Right kidney (tissue), 1 donor: ENCODE results near the gene FAM13C.

Source experiments
- DNase-seq: peaks from one replicate; pipeline ENCODE4 v3.0.0-alpha.2; 2016

Gene FAM13C

GRCh38 chr10:59315465-59315864 is 46.9 kb downstream of the FAM13C start:
- no peak for DNase-seq

DNA sequence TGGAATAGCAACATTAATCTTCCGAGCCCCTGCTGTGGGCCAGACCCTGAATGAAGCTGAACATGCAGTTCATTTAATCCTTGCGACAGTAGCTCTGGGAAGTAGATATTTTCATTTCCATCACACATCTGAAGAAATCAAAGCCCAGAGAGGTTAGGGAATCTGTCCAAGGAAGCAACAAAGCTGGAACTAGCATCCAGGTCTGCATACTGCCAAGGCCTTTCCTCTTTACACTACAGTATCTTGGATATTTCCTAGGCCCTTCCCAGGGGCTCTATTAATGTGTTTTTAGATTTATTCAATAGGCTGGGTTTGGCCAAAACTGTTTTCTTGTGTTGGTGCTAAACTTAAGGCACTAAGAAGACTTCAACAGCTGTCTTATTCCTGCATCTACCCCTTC is 48.1 kb downstream of the FAM13C start:
- no peak for DNase-seq

DNA sequence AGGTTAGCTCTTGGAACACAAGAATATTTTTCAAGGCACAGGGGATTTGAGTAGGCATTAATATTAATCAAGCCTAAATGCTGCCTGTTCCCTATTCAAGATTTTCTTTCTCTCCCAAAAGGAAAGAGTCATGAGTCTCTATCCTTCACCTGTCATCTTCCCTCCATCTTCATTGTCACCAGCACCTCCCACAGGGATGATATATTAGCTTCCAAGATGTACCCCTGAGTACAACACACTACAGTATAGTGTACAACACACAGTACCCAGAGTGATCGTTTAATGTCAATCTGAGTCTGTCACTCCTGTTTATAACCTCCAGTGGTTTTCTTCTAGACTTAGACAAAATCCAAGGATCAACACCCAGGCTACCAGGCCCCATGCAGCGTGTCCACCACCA is 50.1 kb downstream of the FAM13C start:
- no peak for DNase-seq

- no peak for DNase-seq
Observed at GRCh38 chr10:59311025-59311424, 51.3 kb downstream of the FAM13C start.

DNA sequence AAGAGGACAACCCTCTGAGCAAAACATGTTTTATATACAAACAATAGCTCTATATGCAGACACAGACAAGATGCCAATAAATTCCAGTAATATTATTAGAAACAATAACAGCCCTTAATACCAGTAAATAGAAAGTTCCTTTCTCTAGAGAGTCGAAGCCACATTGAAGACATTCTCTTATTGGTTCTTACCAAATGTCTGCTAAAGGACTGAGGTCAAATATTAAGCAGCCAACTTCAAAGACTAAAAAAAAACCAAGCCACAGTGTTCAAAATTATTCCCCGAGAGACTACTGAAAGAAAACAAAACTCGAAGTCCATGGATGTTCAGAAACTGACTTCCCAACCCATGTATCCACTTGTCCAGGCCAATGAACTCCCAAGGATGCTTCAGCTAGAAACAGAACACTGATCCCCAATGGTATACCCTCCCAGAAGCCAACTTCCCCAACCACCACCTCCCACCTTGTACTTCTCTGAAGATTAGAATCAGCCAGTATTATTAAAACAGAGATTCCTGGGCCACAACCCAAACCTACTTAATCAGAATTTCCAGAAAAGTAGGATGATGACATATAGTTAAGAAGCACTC is 51.9 kb downstream of the FAM13C start:
- DNase-seq = no peak

DNA sequence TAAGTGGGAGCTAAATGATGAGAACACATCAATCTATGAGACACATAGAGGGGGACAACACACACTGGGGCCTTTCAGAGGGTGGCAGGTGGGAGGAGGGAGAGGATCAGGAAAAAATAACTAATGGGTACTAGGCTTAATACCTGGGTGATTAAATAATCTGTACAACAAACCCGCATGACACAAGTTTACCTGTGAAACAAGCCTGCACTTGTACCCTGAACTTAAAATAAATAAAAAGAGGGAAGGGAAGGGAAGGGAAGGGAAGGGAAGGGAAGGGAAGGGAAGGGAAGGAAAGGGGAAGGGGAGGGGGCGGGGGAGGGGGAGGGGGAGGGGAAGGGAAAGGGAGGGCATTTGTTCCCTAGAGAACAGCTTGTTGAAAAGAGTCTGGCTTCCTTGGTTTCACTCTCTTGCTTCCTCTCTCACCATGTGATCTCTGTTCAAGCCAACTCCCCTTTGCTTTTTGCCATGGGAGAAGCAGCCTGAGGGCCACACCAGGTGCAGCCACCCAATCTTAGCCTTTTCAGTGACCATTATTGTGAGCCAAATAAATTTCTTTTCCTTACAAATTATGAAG is 57.7 kb downstream of the FAM13C start:
- DNase-seq = no peak

GRCh38 chr10:59303018-59303417 is 59.3 kb downstream of the FAM13C start:
- no peak for DNase-seq

DNA sequence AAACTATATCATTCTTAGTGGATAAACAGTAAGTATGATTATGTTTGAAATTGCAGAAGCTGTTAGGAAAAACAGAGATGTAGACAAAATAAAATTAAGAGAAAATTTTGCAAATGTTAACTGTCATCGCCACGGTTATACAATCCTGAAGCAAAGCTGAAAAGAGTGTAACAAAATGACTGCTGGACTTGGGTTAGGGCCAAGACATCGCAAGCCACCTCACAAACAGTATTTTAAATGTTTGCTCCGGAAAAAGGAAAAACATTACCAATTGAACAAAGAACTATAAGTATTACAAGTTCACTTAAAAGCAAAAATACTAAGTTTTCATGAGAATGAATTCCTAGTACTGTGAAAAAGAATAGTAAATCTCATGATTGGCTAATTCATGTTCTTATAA is 60.0 kb downstream of the FAM13C start:
- no peak for DNase-seq

DNA sequence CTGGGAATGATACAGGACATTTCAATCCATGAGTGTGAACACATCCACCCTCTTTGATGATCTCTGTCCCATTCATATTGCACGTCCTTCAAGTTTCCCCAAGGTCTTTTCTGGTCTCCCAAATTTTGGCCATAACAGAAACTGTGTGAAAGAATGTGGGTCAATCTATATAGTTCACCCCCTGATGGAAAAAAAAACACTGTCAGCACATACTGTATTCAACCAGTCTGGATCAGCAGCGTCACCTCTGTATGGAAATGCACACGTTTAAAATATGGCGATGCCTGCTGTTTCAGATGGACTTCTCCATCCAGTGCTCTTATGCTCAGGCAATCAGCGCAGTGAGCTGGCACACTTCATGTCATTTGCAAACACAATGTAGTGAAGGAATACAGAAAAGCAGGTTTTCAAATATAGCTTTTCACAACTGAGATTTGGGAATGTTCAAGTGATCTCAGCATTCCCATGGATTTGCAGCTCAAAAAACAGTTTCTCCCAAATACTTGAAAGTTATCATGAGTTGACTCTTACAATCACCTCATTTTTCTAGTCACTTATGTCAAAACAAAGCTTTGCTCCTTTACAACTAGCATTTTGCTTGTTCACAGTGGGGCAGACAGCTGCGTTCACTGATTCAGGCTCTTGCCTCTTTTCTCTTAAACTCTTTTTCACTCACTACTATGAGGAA is 61.1 kb downstream of the FAM13C start:
- no peak for DNase-seq

DNA sequence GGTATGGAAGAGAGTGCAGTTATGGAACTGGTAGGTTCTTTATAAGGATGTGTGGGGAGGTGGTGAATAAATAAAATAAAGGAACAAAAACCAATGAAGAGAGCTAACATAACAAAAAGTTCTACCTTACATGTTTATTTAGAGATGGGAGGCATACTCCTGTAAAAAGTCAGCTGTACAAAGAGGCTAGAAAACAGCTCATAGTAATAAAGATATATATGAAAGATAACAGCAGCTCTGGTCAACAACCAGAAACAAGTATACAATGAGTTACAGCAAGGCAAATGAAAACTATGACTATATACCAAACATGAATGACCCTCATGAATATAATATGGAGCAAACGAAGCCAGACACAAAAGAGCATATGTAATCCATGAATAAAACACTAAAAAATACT is 62.0 kb downstream of the FAM13C start:
- no peak for DNase-seq

- no peak for DNase-seq
Observed at GRCh38 chr10:59299933-59300332, 62.4 kb downstream of the FAM13C start.

DNA sequence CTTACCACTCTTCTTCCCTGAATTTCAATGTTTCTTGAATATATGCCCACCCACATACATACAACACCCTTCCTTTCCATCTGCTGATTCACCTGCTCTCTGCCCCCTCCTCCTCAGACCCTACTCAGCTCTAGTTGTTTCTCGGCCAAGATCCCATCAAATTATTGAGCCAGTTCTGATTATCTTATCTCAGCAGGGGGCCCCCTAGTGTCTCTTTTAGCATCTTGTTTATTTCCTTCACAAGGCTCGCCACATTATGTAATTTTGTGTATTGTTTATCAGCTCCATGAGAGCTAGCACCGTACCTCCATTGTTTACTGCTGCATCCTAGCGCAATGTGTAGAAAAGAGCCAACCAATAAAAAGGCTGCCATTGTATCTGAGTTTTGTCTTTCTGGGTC is 71.9 kb downstream of the FAM13C start:
- DNase-seq = no peak

DNA sequence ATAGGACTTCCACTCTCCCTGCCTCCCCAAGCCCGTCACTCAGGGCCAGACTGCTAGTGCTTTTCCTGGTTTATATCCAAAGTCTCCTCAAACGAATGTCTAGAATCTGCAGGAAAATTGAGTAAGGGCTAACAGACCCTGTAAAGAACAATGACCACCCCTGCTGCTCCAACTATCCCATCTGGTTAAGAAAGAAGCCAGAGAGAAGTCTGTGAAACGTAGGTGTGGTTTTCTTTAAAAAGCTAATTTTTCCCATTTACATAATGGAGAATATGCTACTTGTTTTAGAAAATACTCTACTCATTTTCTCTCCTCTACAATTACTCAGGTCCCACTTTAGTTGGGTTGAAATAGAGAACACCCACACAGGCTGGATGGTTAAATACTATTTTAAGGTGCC is 72.5 kb downstream of the FAM13C start:
- DNase-seq = no peak

- no peak for DNase-seq
Observed at GRCh38 chr10:59287587-59288255, 74.6 kb downstream of the FAM13C start.

DNA sequence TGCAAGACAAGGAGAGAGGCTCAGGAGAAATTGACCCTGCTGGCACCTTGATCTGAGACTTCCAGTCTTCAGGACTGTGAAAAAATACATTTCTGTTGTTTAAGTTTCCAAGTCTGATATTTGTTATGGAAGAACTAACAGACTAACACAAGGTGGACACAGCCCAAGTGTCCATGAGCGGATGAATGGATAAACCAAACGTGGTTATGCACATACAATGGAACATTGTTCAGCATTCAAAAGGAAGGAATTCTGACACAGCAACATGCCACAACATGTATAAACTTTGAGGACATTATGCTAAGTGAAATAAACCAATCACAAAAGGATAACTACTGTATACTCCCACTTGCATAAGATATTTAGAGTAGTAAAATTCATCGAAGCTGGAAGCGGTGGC is 76.5 kb downstream of the FAM13C start:
- DNase-seq = no peak

DNA sequence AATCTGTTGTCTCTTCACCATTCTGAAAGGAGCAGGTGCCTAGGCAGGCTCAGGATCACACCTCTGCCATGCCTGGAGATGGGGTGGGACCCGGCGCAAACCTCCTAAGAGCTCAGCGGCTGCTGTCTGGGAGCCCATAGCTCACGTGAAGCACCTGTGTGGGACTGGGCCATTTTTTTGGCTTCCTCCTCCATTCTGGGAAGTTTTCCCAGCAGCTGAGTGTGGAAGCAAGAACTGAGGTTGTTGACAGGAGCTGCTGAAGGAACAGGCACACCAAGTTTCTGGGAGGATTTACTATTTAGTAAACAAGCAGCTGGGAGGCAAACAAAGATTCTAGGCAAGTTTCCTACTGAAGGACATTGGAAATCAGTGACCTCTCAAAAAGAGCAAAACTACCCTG is 77.3 kb downstream of the FAM13C start:
- DNase-seq = no peak

DNA sequence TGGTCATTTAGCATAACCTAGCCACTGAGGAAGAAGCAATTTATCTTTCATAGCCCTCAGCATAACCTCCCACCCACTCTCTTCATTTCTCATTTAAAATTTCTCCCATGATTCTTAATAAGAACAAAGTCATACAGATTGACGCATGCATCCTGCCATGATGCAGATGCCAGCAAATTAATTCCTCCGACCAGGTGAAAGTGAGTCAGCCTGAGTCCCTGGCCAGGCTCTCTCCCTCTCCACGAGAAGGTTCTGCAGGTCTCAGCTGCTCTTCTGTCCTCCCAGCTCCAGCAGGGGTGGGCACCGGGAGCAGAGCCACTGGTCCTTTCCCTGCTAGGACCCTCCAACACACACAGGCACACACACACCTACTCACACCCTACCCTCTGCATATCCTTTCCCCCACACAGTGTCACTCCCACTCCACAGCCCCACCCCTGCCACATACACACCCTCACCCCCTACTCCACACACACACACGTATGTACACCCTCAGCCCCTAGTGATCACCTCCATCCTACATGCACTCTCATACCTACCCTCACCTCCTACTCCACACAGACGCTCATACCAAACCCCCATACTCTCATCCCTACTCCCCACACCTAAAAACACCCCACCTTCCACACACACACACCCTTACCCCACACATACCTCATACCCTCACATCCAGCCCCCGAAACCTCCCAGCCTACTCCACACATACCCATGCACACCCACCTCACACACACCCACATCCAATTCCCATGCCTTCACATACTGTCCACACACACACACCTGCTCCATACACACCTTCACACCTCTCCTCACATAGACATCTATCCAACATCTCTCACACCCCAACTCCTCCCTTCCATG is 78.0 kb downstream of the FAM13C start:
- no peak for DNase-seq

- no peak for DNase-seq
Observed at GRCh38 chr10:59283456-59284091, 78.8 kb downstream of the FAM13C start.

- DNase-seq = no peak
Observed at GRCh38 chr10:59281861-59282260, 80.5 kb downstream of the FAM13C start.

DNA sequence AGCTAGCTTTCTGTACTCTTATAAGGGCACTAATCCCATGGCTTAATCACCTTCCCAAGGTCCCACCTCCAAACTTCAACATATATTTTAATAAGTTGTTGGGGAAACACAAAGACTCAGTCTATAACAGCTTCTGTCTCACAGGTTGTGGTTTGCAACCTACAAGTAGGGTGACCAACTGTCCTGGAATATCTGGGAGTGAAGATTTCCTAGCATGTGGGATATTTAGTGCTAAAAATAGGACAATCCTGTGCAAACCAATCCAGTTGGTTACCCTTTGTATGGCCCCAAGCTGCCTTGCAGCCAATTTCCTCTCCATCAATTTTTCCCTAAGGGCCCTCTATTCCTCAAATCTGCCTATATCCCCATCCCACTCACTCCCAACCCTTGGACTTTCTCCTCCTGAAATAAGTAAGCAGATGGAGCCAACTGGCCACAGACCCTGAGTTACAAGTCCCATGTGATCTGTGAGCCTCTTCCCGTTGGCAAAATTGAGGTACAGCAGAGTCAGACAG is 82.3 kb downstream of the FAM13C start:
- DNase-seq = no peak

DNA sequence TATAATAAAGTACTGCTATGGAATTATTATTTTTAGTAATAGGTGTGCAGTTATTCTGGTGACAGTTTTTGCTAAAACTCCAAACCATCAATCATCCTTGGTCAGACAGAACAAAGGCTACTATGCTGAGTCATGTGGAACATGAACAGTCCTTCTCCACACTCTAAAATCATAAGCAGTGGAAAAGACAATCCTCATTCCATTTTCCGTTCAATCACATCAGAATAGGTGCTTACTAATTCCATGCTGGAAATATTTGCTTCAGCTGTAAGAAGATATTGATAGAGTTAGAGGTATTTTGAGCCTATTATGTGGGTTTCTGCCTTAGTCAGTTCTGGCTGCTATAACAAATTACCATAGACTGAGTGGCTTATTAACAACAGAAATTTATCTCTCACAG is 82.9 kb downstream of the FAM13C start:
- DNase-seq = no peak

- no peak for DNase-seq
Observed at GRCh38 chr10:59276919-59277318, 85.4 kb downstream of the FAM13C start.
